Ascending aorta (tissue), 2 donors: ENCODE measurements around the gene PCDHA7. TPM values are rescaled to one million over a fixed set of nuclear protein-coding genes. Genes with fewer than 3 reads are reported as not detected.
"Not testable (repeated sequence)": the region's sequence is repeated elsewhere in the genome, so short reads cannot be mapped to it uniquely, and the experiment has no call there.

ENCODE experiments used
- DNase-seq, 2 donors: peaks; one replicate each; pipeline ENCODE4 v3.0.0-alpha.2; 2019; ENCODE audit warnings: low spot score in 2 of 2
- H3K27ac ChIP-seq, 2 donors: fragments of 200-600 bp; sonication (generic); one replicate each; pipeline ENCODE4 v1.5.1; 2016 to 2017; ENCODE audit warnings: mild to moderate bottlenecking in 1 of 2
- H3K27me3 ChIP-seq: fragments of 200-600 bp; sonication (generic); one replicate; pipeline ENCODE4 v1.5.1; 2017
- H3K36me3 ChIP-seq, 2 donors: fragments of 200-600 bp; sonication (generic); one replicate each; pipeline ENCODE4 v1.5.1; 2016
- H3K4me1 ChIP-seq, 2 donors: fragments of 200-600 bp; sonication (generic); one replicate each; pipeline ENCODE4 v1.5.1; 2016 to 2017; ENCODE audit warnings: mild to moderate bottlenecking in 1 of 2
- H3K4me3 ChIP-seq, 2 donors: fragments of 200-600 bp; sonication (generic); one replicate each; pipeline ENCODE4 v1.5.1; 2016 to 2017; ENCODE audit warnings: mild to moderate bottlenecking in 1 of 2
- H3K9me3 ChIP-seq, 2 donors: fragments of 200-600 bp; sonication (generic); one replicate each; pipeline ENCODE4 v1.5.1; 2016
- CTCF ChIP-seq, 3 experiments: fragments of 200-600 bp in 2 of 3; fragments of 450-650 bp in 1 of 3; sonication (generic) in 2 of 3; IDR thresholded peaks; one replicate each; pipeline ENCODE4 v1.5.1; 2016 to 2019; ENCODE audit warnings: antibody characterized with exemption in 3 of 3, mild to moderate bottlenecking in 1 of 3, moderate library complexity in 1 of 3
- intact Hi-C: fragments of 100-400 bp; cut with DNase I; formaldehyde crosslinking; loops from one replicate; pipeline ENCODE4 v1.15.1; 2023
- total RNA-seq: library from RNA; depleted of rRNA; stranded (reverse); fragments of >200 nt; gene quantifications from one replicate; pipeline ENCODE4 v1.1.0, GENCODE V29; 2016

The PCDHA7 gene
- total RNA-seq, 1 donor from 2014 or later, result not detected

- no peak for TF ChIP-seq CTCF (IDR thresholded peaks at IDR 0.05)
- no peaks in the 10 kb centered on the region for H3K27me3 ChIP-seq
Measured at GRCh38 chr5:140835622-140836510, 1.8 kb downstream of the PCDHA7 start.

GRCh38 chr5:140840978-140841962 lies 7.2 kb downstream of the PCDHA7 start, which contains the start of gene PCDHA8:
Gene PCDHA8, plus strand, starts transcription at chr5:140841187. Its CDS starts 135 bp downstream, at chr5:140841322.
- TF ChIP-seq CTCF (IDR thresholded peaks at IDR 0.05), result no peak
- H3K9me3 ChIP-seq, result peaks cover 8 to 63% of the 10 kb centered on the region in 2 donors
- intact Hi-C loops, result no loop called here
- no peaks in the 10 kb centered on the region for H3K27me3 ChIP-seq
- H3K4me3 ChIP-seq, result no peak within 1 kb of the TSS
- no peaks in the 10 kb centered on the region for H3K36me3 ChIP-seq
- H3K4me1 ChIP-seq, result no peaks in the 10 kb centered on the region
- no peak for DNase-seq
- H3K27ac ChIP-seq, result no peak within 1 kb of the TSS

More at GRCh38 chr5:140835622-140836510, 1.8 kb downstream of the PCDHA7 start:
- intact Hi-C loops, result no loop called here
- no peak for DNase-seq
- Histone ChIP-seq H3K36me3 (no peaks in the 10 kb centered on the region), H3K27ac (no peak overlapping the region), H3K4me3 (no peak overlapping the region), H3K9me3 (peaks cover 11 to 59% of the 10 kb centered on the region in 2 donors), H3K4me1 (no peaks in the 10 kb centered on the region)

GRCh38 chr5:140842798-140843733 lies 9.0 kb downstream of the PCDHA7 start:
- H3K4me3 ChIP-seq, result no peak overlapping the region
- H3K9me3 ChIP-seq, result peaks cover 8 to 65% of the 10 kb centered on the region in 2 donors
- H3K27ac ChIP-seq, result no peak overlapping the region
- DNase-seq, result peak in 1 of 2 donors; percentile 58
- no peaks in the 10 kb centered on the region for H3K4me1 ChIP-seq
- H3K36me3 ChIP-seq, result no peaks in the 10 kb centered on the region
- intact Hi-C loops, result no loop called here
- TF ChIP-seq CTCF (IDR thresholded peaks at IDR 0.05), result no peak
- H3K27me3 ChIP-seq, result no peaks in the 10 kb centered on the region

GRCh38 chr5:140848139-140849102 lies 14.4 kb downstream of the PCDHA7 start, which contains the start of gene PCDHA9:
Gene PCDHA9, plus strand, starts transcription at chr5:140848382. Its CDS starts 114 bp downstream, at chr5:140848496.
- H3K36me3 ChIP-seq, H3K27me3 ChIP-seq, H3K4me3 ChIP-seq, H3K27ac ChIP-seq, intact Hi-C loops, H3K4me1 ChIP-seq, DNase-seq: not testable (repeated sequence)
- H3K9me3 ChIP-seq, result peaks cover 9 to 60% of the 10 kb centered on the region in 2 donors

GRCh38 chr5:140849831-140850634 lies 16.0 kb downstream of the PCDHA7 start:
- DNase-seq, intact Hi-C loops, H3K27me3 ChIP-seq, H3K36me3 ChIP-seq, H3K4me1 ChIP-seq, H3K27ac ChIP-seq, H3K4me3 ChIP-seq: not testable (repeated sequence)
- H3K9me3 ChIP-seq, result peaks cover 9 to 46% of the 10 kb centered on the region in 2 donors
